SK-N-SH treated with all-trans-retinoic acid at 6 μM for 48 hours (cell line): ENCODE results near the gene FMR1NB.

ENCODE experiments used
- ATAC-seq: fragments of 200-7000 bp; cut with Tn5 transposase; 3 replicates; pipeline ENCODE4 v1.9.1; 2020; ENCODE audit warnings: mild to moderate bottlenecking, moderate library complexity
- BACH2 ChIP-seq: fragments of 250-450 bp; sonication (Bioruptor Pico); IDR thresholded peaks from 2 replicates; pipeline ENCODE4 v1.9.0; 2021; ENCODE audit warnings: mild to moderate bottlenecking, borderline replicate concordance
- CSDC2 ChIP-seq: fragments of 250-450 bp; sonication (Bioruptor Pico); IDR thresholded peaks from 2 replicates; pipeline ENCODE4 v1.5.0; 2020; ENCODE audit warnings: mild to moderate bottlenecking, moderate library complexity
- ESRRG ChIP-seq: fragments of 250-450 bp; sonication (Bioruptor Pico); IDR thresholded peaks from 2 replicates; pipeline ENCODE4 v1.6.1; 2021; ENCODE audit warnings: mild to moderate bottlenecking
- GLIS3 ChIP-seq: fragments of 250-450 bp; sonication (Bioruptor Pico); IDR thresholded peaks from 2 replicates; pipeline ENCODE4 v1.5.0; 2020; ENCODE audit warnings: mild to moderate bottlenecking, moderate library complexity
- ISL1 ChIP-seq: fragments of 250-450 bp; sonication (Bioruptor Pico); IDR thresholded peaks from 2 replicates; pipeline ENCODE4 v2.1.2; 2022; ENCODE audit warnings: mild to moderate bottlenecking, moderate library complexity
- OSR1 ChIP-seq: fragments of 250-450 bp; sonication (Bioruptor Pico); IDR thresholded peaks from 2 replicates; pipeline ENCODE4 v1.8.0; 2022; ENCODE audit warnings: moderate library complexity, mild to moderate bottlenecking, inconsistent platforms
- PPARA ChIP-seq: fragments of 250-450 bp; sonication (Bioruptor Pico); IDR thresholded peaks from 2 replicates; pipeline ENCODE4 v1.5.0; 2020; ENCODE audit warnings: mild to moderate bottlenecking, borderline replicate concordance
- RARB ChIP-seq: fragments of 250-450 bp; sonication (Bioruptor Pico); IDR thresholded peaks from 2 replicates; pipeline ENCODE4 v1.8.0; 2021; ENCODE audit warnings: mild to moderate bottlenecking, moderate library complexity
- SNAI2 ChIP-seq: fragments of 250-450 bp; sonication (Bioruptor Pico); IDR thresholded peaks from 2 replicates; pipeline ENCODE4 v1.5.0; 2020; ENCODE audit warnings: mild to moderate bottlenecking, moderate library complexity
- TCF4 ChIP-seq: fragments of 250-450 bp; sonication (Bioruptor Pico); IDR thresholded peaks from 2 replicates; pipeline ENCODE4 v1.8.0; 2021; ENCODE audit warnings: mild to moderate bottlenecking, moderate library complexity, borderline replicate concordance
- ZC3H10 ChIP-seq: fragments of 250-450 bp; sonication (Bioruptor Pico); IDR thresholded peaks from 2 replicates; pipeline ENCODE4 v1.5.1; 2021; ENCODE audit warnings: mild to moderate bottlenecking, moderate library complexity
- ZFP3 ChIP-seq: fragments of 250-450 bp; sonication (Bioruptor Pico); IDR thresholded peaks from 2 replicates; pipeline ENCODE4 v1.5.0; 2020; ENCODE audit warnings: mild to moderate bottlenecking, moderate library complexity
- ZFP30 ChIP-seq: fragments of 450-650 bp; formaldehyde crosslinking; IDR thresholded peaks from 2 replicates; pipeline ENCODE4 v1.5.0; 2022; ENCODE audit warnings: mild to moderate bottlenecking, moderate library complexity
- ZNF70 ChIP-seq: fragments of 450-650 bp; formaldehyde crosslinking; IDR thresholded peaks from 2 replicates; pipeline ENCODE4 v1.5.0; 2020; ENCODE audit warnings: mild to moderate bottlenecking, moderate library complexity
- ZNF8 ChIP-seq: fragments of 450-650 bp; formaldehyde crosslinking; IDR thresholded peaks from 2 replicates; pipeline ENCODE4 v1.5.0; 2020; ENCODE audit warnings: mild to moderate bottlenecking, moderate library complexity
- TF ChIP-seq, protein P1 (sequence below): fragments of 250-450 bp; sonication (Bioruptor Pico); IDR thresholded peaks from 2 replicates; pipeline ENCODE4 v1.5.1; 2020; ENCODE audit warnings: low read depth, mild to moderate bottlenecking, moderate library complexity
- TF ChIP-seq, protein P2 (sequence below): fragments of 250-450 bp; sonication (Bioruptor Pico); IDR thresholded peaks from 2 replicates; pipeline ENCODE4 v1.8.0; 2021; ENCODE audit warnings: low read depth, mild to moderate bottlenecking, moderate library complexity, borderline replicate concordance
- TF ChIP-seq, protein P3 (sequence below): fragments of 250-450 bp; sonication (Bioruptor Pico); IDR thresholded peaks from 2 replicates; pipeline ENCODE4 v1.5.1; 2021; ENCODE audit warnings: mild to moderate bottlenecking, moderate library complexity
- TF ChIP-seq, protein P4 (sequence below): fragments of 250-450 bp; sonication (Bioruptor Pico); IDR thresholded peaks from 2 replicates; pipeline ENCODE4 v1.8.0; 2020; ENCODE audit warnings: mild to moderate bottlenecking, moderate library complexity, borderline replicate concordance

FMR1NB gene

DNA sequence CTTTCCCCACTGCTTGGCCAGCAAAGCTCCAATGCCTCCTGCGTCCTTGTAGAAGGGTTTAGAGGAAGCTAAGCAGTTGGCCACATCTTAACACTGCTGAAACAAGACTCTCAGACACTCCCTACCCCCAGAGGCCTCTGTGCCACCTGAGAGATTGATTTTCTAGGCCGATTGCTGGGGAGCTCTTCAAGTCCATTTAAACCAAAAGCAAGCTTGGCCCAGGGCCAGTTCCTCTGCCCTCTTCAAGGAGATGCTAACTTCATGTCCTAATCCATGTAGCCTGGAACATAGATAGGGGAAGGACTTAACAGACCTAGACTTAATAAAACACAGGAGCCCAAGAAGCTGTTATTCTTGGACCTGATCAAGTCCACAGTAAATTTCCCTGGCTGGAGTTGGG lies 27.2 kb upstream of the FMR1NB start:
- TF ChIP-seq, protein P1, sequence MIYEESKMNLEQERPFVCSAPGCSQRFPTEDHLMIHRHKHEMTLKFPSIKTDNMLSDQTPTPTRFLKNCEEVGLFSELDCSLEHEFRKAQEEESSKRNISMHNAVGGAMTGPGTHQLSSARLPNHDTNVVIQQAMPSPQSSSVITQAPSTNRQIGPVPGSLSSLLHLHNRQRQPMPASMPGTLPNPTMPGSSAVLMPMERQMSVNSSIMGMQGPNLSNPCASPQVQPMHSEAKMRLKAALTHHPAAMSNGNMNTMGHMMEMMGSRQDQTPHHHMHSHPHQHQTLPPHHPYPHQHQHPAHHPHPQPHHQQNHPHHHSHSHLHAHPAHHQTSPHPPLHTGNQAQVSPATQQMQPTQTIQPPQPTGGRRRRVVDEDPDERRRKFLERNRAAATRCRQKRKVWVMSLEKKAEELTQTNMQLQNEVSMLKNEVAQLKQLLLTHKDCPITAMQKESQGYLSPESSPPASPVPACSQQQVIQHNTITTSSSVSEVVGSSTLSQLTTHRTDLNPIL (CRISPR knock-in tag) = no peak
- TF ChIP-seq TCF4 (CRISPR knock-in tag) (no peak), OSR1 (CRISPR knock-in tag) (no peak), ZNF70 (CRISPR knock-in tag) (no peak), ZFP3 (CRISPR knock-in tag) (no peak), RARB (no peak)
- TF ChIP-seq, protein P2, sequence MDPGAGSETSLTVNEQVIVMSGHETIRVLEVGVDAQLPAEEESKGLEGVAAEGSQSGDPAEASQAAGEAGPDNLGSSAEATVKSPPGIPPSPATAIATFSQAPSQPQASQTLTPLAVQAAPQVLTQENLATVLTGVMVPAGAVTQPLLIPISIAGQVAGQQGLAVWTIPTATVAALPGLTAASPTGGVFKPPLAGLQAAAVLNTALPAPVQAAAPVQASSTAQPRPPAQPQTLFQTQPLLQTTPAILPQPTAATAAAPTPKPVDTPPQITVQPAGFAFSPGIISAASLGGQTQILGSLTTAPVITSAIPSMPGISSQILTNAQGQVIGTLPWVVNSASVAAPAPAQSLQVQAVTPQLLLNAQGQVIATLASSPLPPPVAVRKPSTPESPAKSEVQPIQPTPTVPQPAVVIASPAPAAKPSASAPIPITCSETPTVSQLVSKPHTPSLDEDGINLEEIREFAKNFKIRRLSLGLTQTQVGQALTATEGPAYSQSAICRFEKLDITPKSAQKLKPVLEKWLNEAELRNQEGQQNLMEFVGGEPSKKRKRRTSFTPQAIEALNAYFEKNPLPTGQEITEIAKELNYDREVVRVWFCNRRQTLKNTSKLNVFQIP (CRISPR knock-in tag) = no peak
- TF ChIP-seq, protein P3, sequence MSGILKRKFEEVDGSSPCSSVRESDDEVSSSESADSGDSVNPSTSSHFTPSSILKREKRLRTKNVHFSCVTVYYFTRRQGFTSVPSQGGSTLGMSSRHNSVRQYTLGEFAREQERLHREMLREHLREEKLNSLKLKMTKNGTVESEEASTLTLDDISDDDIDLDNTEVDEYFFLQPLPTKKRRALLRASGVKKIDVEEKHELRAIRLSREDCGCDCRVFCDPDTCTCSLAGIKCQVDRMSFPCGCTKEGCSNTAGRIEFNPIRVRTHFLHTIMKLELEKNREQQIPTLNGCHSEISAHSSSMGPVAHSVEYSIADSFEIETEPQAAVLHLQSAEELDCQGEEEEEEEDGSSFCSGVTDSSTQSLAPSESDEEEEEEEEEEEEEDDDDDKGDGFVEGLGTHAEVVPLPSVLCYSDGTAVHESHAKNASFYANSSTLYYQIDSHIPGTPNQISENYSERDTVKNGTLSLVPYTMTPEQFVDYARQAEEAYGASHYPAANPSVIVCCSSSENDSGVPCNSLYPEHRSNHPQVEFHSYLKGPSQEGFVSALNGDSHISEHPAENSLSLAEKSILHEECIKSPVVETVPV (CRISPR knock-in tag) = no peak
- ATAC-seq = no peak

DNA sequence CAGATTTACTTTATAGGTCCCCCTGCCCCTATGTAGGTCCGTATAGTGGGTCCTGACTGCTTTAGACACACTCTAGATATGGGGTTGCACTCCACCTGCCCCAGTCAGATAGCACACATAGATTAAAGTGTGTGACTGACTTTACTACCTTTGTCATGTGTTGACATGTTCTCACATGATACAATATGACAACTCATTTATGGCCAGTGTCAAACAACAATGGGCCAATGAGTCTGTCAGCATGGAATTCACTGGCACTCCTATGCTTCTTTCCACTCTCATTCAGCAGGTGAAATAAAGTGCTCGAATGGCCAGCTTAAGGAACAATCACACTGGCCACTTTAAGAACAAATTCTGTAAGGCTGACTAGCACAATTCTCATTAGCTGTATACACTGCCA lies 23.8 kb upstream of the FMR1NB start:
- ATAC-seq = no peak
- TF ChIP-seq, protein P4, sequence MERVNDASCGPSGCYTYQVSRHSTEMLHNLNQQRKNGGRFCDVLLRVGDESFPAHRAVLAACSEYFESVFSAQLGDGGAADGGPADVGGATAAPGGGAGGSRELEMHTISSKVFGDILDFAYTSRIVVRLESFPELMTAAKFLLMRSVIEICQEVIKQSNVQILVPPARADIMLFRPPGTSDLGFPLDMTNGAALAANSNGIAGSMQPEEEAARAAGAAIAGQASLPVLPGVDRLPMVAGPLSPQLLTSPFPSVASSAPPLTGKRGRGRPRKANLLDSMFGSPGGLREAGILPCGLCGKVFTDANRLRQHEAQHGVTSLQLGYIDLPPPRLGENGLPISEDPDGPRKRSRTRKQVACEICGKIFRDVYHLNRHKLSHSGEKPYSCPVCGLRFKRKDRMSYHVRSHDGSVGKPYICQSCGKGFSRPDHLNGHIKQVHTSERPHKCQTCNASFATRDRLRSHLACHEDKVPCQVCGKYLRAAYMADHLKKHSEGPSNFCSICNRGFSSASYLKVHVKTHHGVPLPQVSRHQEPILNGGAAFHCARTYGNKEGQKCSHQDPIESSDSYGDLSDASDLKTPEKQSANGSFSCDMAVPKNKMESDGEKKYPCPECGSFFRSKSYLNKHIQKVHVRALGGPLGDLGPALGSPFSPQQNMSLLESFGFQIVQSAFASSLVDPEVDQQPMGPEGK (CRISPR knock-in tag) = no peak
- TF ChIP-seq TCF4 (CRISPR knock-in tag) (no peak), ZFP30 (CRISPR knock-in tag) (no peak), GLIS3 (CRISPR knock-in tag) (no peak), RARB (no peak), BACH2 (CRISPR knock-in tag) (no peak), PPARA (no peak), OSR1 (CRISPR knock-in tag) (no peak), CSDC2 (no peak), ISL1 (CRISPR knock-in tag) (no peak)
- TF ChIP-seq, protein P3 (CRISPR knock-in tag) = no peak
- TF ChIP-seq, protein P1 (CRISPR knock-in tag) = no peak
- TF ChIP-seq, all 23 proteins: peak for 0

DNA sequence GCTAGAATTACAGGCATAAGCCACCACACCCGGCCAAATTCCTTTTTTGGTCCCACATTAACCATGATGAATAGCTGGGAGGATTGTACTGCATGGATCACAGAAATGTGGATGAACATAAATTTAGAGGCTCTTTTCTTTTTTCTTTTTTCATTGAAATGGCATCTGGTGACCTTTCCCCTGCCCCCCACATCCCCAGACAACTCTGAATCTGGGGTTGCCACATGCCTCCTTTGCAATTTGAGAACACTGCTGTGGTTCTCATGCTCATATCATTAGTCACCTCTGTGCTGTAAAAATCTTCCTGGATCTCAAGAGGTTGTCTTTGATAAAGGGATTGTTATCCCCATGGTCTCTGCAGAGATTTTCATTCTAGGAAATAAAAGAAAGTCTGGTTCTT lies 22.8 kb upstream of the FMR1NB start:
- ATAC-seq = peak; percentile 61; the same call in 2 of the 3 replicates
- TF ChIP-seq ESRRG (CRISPR knock-in tag) (no peak), SNAI2 (CRISPR knock-in tag) (no peak), RARB (no peak), ZC3H10 (CRISPR knock-in tag) (no peak), ZNF70 (CRISPR knock-in tag) (no peak), GLIS3 (CRISPR knock-in tag) (no peak), ISL1 (CRISPR knock-in tag) (no peak), ZNF8 (CRISPR knock-in tag) (no peak), CSDC2 (no peak), BACH2 (CRISPR knock-in tag) (no peak), PPARA (no peak)
- TF ChIP-seq, protein P2 (CRISPR knock-in tag) = no peak
- TF ChIP-seq, protein P4 (CRISPR knock-in tag) = no peak
- TF ChIP-seq, protein P3 (CRISPR knock-in tag) = no peak
